Hepatocyte (in vitro differentiated cells): ENCODE measurements around the gene ATXN1. TPM values are rescaled to one million over a fixed set of nuclear protein-coding genes. Genes with fewer than 3 reads are reported as not detected.

Source experiments
- DNase-seq: peaks from one replicate; pipeline ENCODE4 v3.0.0-alpha.2; 2016; ENCODE audit warnings: low spot score
- H2AFZ ChIP-seq: fragments of 200-600 bp; sonication (generic); 2 replicates; pipeline ENCODE4 v1.6.0; 2016; ENCODE audit warnings: antibody characterized with exemption, mild to moderate bottlenecking
- H3K27ac ChIP-seq: fragments of 200-600 bp; sonication (generic); 2 replicates; pipeline ENCODE4 v1.5.1; 2016; ENCODE audit warnings: mild to moderate bottlenecking
- H3K27me3 ChIP-seq: fragments of 200-600 bp; sonication (generic); 2 replicates; pipeline ENCODE4 v1.6.1; 2016
- H3K36me3 ChIP-seq: fragments of 200-600 bp; sonication (generic); replicated peaks from 2 replicates; pipeline ENCODE4 v1.5.1; 2016; ENCODE audit warnings: low read depth; ENCODE audit not compliant: insufficient read depth
- H3K4me1 ChIP-seq: fragments of 200-600 bp; sonication (generic); 2 replicates; pipeline ENCODE4 v1.5.1; 2016; ENCODE audit warnings: mild to moderate bottlenecking, moderate library complexity; ENCODE audit not compliant: insufficient read depth
- H3K4me2 ChIP-seq: fragments of 200-600 bp; sonication (generic); 2 replicates; pipeline ENCODE4 v1.6.0; 2016
- H3K4me3 ChIP-seq: fragments of 200-600 bp; sonication (generic); 2 replicates; pipeline ENCODE4 v1.5.1; 2016; ENCODE audit warnings: mild to moderate bottlenecking
- H3K79me2 ChIP-seq: fragments of 200-600 bp; sonication (generic); 2 replicates; pipeline ENCODE4 v1.6.0; 2017; ENCODE audit warnings: mild to moderate bottlenecking
- H3K9me2 ChIP-seq: fragments of 200-600 bp; sonication (generic); replicated peaks from 2 replicates; pipeline ENCODE4 v1.6.0; 2017; ENCODE audit warnings: mild to moderate bottlenecking; ENCODE audit not compliant: insufficient read depth
- H3K9me3 ChIP-seq: fragments of 200-600 bp; sonication (generic); 2 replicates; pipeline ENCODE4 v1.5.1; 2016; ENCODE audit warnings: low read depth, mild to moderate bottlenecking
- H4K20me1 ChIP-seq: fragments of 200-600 bp; sonication (generic); 2 replicates; pipeline ENCODE4 v1.6.0; 2016; ENCODE audit warnings: mild to moderate bottlenecking; ENCODE audit not compliant: insufficient read depth, poor library complexity, severe bottlenecking
- CTCF ChIP-seq: fragments of 200-600 bp; sonication (generic); IDR thresholded peaks from 2 replicates; pipeline ENCODE4 v1.5.1; 2016; ENCODE audit warnings: antibody characterized with exemption, mild to moderate bottlenecking; ENCODE audit not compliant: poor library complexity
- EZH2 ChIP-seq: fragments of 200-600 bp; sonication (generic); IDR thresholded peaks from 2 replicates; pipeline ENCODE4 v1.6.1; 2016; ENCODE audit warnings: antibody characterized with exemption, mild to moderate bottlenecking, borderline replicate concordance
- EZH2phosphoT487 ChIP-seq: fragments of 200-600 bp; sonication (generic); IDR thresholded peaks from one replicate; pipeline ENCODE4 v1.6.1; 2018; ENCODE audit warnings: antibody characterized with exemption, mild to moderate bottlenecking, low read depth, moderate library complexity; ENCODE audit not compliant: unreplicated experiment, severe bottlenecking
- WGBS: methylation state at CpG from one replicate; pipeline ENCODE4 v1.1.6; 2016; ENCODE audit warnings: low lambda C conversion rate; ENCODE audit errors: missing lambda C conversion rate; 5-methylcytosine and 5-hydroxymethylcytosine counted together
- polyA plus RNA-seq: library from polyadenylated mRNA; unstranded; fragments of >200 nt; fragmentation: Nextera tagmentation; extraction: Ambion mirVana; gene quantifications from 2 replicates; pipeline ENCODE4 v1.2.1, GENCODE V29; 2016
- total RNA-seq: library from RNA; depleted of rRNA; stranded (reverse); fragments of >200 nt; gene quantifications from 2 replicates; pipeline ENCODE4 v1.2.3, GENCODE V29; 2014

The ATXN1 gene
- total and polyA plus RNA-seq, 2 experiments from 2014 or later, result 14.7 to 32.6 TPM

DNA sequence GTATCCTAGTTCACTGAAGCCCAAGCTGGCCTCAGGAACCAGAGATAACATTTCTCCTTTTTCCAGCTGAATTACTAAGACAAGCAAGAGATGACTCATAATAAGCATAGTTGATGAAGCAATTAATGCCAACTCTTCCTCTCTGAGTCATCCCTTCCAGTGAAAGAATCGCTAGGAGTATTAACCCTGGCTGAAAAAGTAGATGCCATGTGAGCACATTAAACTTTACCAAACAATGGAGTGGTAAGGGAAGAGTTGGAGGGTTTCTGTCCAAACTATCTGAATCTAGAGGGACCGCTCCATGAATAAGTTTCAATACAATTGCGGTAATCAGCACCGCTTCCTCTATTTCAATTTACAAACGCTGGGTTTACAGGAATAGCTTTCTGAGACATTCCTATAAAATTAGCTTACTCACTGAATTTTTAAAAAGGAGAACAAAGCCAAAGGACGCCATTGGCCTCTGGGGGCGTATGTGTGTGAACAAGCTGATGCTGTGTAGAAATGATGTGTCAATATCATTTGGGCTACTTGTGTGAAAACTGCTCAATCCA is 48.3 kb downstream of the ATXN1 start:
- Histone ChIP-seq H3K79me2 (peaks cover 85% of the 10 kb centered on the region), H4K20me1 (no peaks in the 10 kb centered on the region), H3K9me3 (no peaks in the 10 kb centered on the region), H3K27me3 (no peaks in the 10 kb centered on the region), H3K36me3 (no peaks in the 10 kb centered on the region), H3K4me1 (peaks cover 16% of the 10 kb centered on the region), H3K4me3 (no peak overlapping the region), H3K27ac (peak overlapping the region; percentile 85), H3K9me2 (no peaks in the 10 kb centered on the region), H3K4me2 (peak overlapping the region; percentile 54), H2AFZ (no peak overlapping the region)
- 70% methylated on average over 7 of the region's 7 CpGs for WGBS
- TF ChIP-seq CTCF (peak; percentile 9), EZH2phosphoT487 (no peak)
- DNase-seq, result peak; percentile 70

DNA sequence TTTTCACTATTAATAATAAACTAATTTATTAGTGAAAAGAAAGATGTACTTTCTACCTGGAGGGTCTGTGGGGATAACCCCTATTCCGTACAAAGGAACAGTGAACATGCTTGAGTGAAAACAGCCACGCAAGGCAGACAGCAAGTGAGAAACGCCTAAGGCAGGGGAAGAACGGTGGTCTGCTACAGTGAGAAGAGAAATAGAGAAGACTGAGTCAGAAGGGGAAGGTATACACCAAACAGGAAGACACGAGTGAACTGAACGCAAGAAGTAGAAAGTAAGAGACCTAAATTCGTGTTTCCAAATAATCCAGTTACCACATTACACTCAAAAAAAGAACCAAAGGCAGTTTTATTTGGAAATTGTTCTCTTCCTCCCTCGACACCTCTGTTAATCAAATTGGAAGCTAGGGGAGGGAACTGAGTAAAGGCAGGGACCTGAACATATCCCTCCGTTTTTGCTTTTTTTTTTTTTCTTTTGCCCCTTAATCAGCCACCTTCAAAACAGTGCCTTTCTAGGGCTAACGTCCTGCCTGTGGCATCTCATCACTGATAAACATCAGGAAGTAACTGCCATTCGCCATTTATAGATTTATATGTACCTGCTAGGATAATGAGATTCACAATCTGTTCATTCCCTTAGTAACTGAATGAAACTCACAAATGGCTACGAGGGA is 48.9 kb downstream of the ATXN1 start:
- Histone ChIP-seq H3K4me3 (no peak overlapping the region), H3K36me3 (no peaks in the 10 kb centered on the region), H3K27me3 (no peaks in the 10 kb centered on the region), H3K9me3 (no peaks in the 10 kb centered on the region), H3K79me2 (peaks cover 82% of the 10 kb centered on the region), H3K4me2 (peak overlapping the region; percentile 54), H3K4me1 (peaks cover 16% of the 10 kb centered on the region), H2AFZ (no peak overlapping the region), H4K20me1 (no peaks in the 10 kb centered on the region), H3K27ac (peak overlapping the region; percentile 85), H3K9me2 (no peaks in the 10 kb centered on the region)
- TF ChIP-seq EZH2, result no peak
- no peak for TF ChIP-seq EZH2phosphoT487
- TF ChIP-seq CTCF, result no peak
- DNase-seq, result no peak
- 67% methylated on average over 12 of the region's 12 CpGs for WGBS

GRCh38 chr6:16711546-16712254 is 49.6 kb downstream of the ATXN1 start:
- H3K4me1 ChIP-seq, result peaks cover 16% of the 10 kb centered on the region
- peak; percentile 33 for DNase-seq
- TF ChIP-seq CTCF, result no peak
- TF ChIP-seq EZH2, result no peak
- TF ChIP-seq EZH2phosphoT487, result no peak
- no peaks in the 10 kb centered on the region for H3K9me2 ChIP-seq
- H3K79me2 ChIP-seq, result peaks cover 82% of the 10 kb centered on the region
- no peaks in the 10 kb centered on the region for H3K36me3 ChIP-seq
- no peaks in the 10 kb centered on the region for H3K27me3 ChIP-seq
- H3K27ac ChIP-seq, result peak overlapping the region; percentile 85
- WGBS, result 92% methylated on average over 8 of the region's 8 CpGs
- H3K9me3 ChIP-seq, result no peaks in the 10 kb centered on the region
- no peaks in the 10 kb centered on the region for H4K20me1 ChIP-seq
- H3K4me2 ChIP-seq, result no peak overlapping the region
- no peak overlapping the region for H3K4me3 ChIP-seq
- H2AFZ ChIP-seq, result no peak overlapping the region
